PC-3 (cell line): ENCODE data around the gene MAP7.

Experiments
- EZH2 ChIP-seq: fragments of 300-600 bp; sonication (generic); IDR thresholded peaks from one replicate; pipeline ENCODE4 v1.6.1; 2017; ENCODE audit warnings: antibody characterized with exemption, mild to moderate bottlenecking, low read length; ENCODE audit not compliant: unreplicated experiment
- TF ChIP-seq, protein P1 (sequence below): fragments of 300-600 bp; sonication (generic); conservative IDR thresholded peaks from 2 replicates; pipeline ENCODE4 v1.5.1; 2017; ENCODE audit warnings: antibody characterized with exemption, low read depth, mild to moderate bottlenecking, low read length

DNA sequence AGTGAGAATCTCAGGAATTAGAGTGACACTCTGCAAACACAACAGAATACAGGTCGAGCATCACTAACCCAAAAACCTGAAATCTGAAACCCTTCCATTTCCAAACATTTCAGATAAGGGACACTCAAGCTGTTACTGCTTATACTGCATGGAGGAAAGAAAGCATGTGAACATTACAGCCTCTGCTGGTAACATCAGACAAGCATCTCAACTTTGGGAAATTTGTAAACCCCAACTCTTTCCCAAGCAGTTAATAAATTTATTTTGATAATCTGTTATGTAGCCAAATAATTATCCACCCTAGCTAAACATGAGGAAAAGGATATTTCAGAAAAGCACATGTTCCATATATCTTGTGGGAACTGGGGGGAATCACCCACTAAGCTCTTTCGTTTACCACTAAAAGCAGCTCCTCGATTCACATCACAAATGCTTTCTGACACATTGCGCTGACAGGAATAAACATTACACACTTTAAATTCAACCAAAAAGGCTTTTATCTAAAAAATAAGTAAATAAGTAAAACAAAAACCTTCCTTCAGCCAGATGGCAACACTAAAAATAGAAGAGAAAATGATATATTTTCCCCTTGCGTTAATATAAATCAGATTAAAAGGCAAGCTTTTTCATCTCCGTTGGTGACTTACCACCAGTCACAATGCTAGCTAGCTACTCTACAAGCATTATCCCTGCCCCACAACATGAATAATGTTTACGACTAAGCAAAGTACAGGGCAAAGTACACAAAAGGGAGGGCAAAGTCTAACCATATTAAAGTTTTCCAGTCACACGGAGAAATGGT, 120.8 kb downstream of the MAP7 start:
- TF ChIP-seq, protein P1, sequence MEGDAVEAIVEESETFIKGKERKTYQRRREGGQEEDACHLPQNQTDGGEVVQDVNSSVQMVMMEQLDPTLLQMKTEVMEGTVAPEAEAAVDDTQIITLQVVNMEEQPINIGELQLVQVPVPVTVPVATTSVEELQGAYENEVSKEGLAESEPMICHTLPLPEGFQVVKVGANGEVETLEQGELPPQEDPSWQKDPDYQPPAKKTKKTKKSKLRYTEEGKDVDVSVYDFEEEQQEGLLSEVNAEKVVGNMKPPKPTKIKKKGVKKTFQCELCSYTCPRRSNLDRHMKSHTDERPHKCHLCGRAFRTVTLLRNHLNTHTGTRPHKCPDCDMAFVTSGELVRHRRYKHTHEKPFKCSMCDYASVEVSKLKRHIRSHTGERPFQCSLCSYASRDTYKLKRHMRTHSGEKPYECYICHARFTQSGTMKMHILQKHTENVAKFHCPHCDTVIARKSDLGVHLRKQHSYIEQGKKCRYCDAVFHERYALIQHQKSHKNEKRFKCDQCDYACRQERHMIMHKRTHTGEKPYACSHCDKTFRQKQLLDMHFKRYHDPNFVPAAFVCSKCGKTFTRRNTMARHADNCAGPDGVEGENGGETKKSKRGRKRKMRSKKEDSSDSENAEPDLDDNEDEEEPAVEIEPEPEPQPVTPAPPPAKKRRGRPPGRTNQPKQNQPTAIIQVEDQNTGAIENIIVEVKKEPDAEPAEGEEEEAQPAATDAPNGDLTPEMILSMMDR, result no peak
- TF ChIP-seq EZH2, result no peak
